Inflammatory macrophage treated with lipopolysaccharide for 1 hour (primary cell): ENCODE data around the gene MTRF1.
A peak's percentile ranks its signal among the peaks of the same experiment; 100 is the strongest.

Source experiments
- DNase-seq, 2 donors: peaks; one replicate each; pipeline ENCODE4 v3.0.0-alpha.2; 2020 to 2022

Gene MTRF1

GRCh38 chr13:41276824-41277223, 13.4 kb upstream of the MTRF1 start:
- no peak for DNase-seq

GRCh38 chr13:41274881-41275280, 11.5 kb upstream of the MTRF1 start:
- no peak for DNase-seq

GRCh38 chr13:41273831-41274441, 10.6 kb upstream of the MTRF1 start:
- DNase-seq, result no peak

GRCh38 chr13:41271456-41272285, 8.3 kb upstream of the MTRF1 start:
- no peak for DNase-seq

- DNase-seq, result peak in 1 of 2 donors; percentile 16
Observed at GRCh38 chr13:41268764-41269163, 5.4 kb upstream of the MTRF1 start.

GRCh38 chr13:41267106-41267505, 3.7 kb upstream of the MTRF1 start:
- no peak for DNase-seq

GRCh38 chr13:41259875-41260501, 3.4 kb downstream of the MTRF1 start:
- no peak for DNase-seq

- DNase-seq, result no peak
Observed at GRCh38 chr13:41257535-41257934, 5.8 kb downstream of the MTRF1 start.

- DNase-seq, result no peak
Observed at GRCh38 chr13:41254902-41255301, 8.5 kb downstream of the MTRF1 start.

GRCh38 chr13:41250993-41251392, 12.4 kb downstream of the MTRF1 start:
- no peak for DNase-seq

GRCh38 chr13:41246969-41247680, 16.3 kb downstream of the MTRF1 start:
- no peak for DNase-seq

- no peak for DNase-seq
Observed at GRCh38 chr13:41244556-41244955, 18.8 kb downstream of the MTRF1 start.

GRCh38 chr13:41241626-41242025, 21.8 kb downstream of the MTRF1 start:
- no peak for DNase-seq

GRCh38 chr13:41236369-41236768, 27.0 kb downstream of the MTRF1 start:
- DNase-seq, result no peak

GRCh38 chr13:41232578-41233480, 30.5 kb downstream of the MTRF1 start:
- peak; percentile 13 to 29 for DNase-seq

- no peak for DNase-seq
Observed at GRCh38 chr13:41231786-41232185, 31.6 kb downstream of the MTRF1 start.

GRCh38 chr13:41231025-41231677, 32.2 kb downstream of the MTRF1 start:
- no peak for DNase-seq

- no peak for DNase-seq
Observed at GRCh38 chr13:41229356-41229755, 34.0 kb downstream of the MTRF1 start.

GRCh38 chr13:41224113-41225110, 39.0 kb downstream of the MTRF1 start:
- no peak for DNase-seq

- DNase-seq, result peak; percentile 18 to 81
Observed at GRCh38 chr13:41222259-41222852, 41.0 kb downstream of the MTRF1 start.
